OCI-LY3 (cell line): Measurements from ENCODE around the gene HSPA1L.

Experiments used
- CTCF ChIP-seq: fragments of 200-600, 300-600 bp; sonication (generic); IDR thresholded peaks from 2 replicates; pipeline ENCODE4 v1.5.1; 2014; ENCODE audit warnings: antibody characterized with exemption, low read length, low read depth
- EZH2phosphoT487 ChIP-seq: fragments of 200-600 bp; shearing (Covaris generic); IDR thresholded peaks from 2 replicates; pipeline ENCODE4 v1.6.1; 2018; ENCODE audit warnings: antibody characterized with exemption, mixed run types, low read depth

DNA sequence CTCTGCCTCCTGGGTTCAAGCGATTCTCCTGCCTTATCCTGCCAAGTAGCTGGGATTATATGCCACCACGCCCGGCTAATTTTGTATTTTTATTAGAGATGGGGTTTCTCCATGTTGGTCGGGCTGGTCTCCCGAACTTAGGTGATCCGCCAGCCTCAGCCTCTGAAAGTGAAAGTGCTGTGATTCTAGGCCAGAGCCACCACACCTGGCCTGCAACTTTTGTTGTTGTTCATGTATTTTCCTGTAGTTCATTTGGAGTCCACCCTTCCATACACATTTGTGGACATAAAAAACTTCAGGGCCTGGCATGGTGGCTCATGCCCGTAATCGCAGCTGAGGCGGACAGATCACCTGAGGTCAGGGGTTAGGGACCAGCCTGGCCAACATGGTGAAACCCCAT is 27.0 kb upstream of the HSPA1L start:
- no peak for TF ChIP-seq CTCF
- no peak for TF ChIP-seq EZH2phosphoT487
